Measurements from ENCODE around the gene UBE2N.
"Not testable (repeated sequence)": the region's sequence is repeated elsewhere in the genome, so short reads cannot be mapped to it uniquely, and the experiment has no call there.

Gene UBE2N

GRCh38 chr12:93442411-93443340, 929 bp upstream of the UBE2N start:
- no peak for DNase-seq

- no peak for DNase-seq
Observed at GRCh38 chr12:93441081-93441616, 598 bp downstream of the UBE2N start.

GRCh38 chr12:93440043-93440835, 1.5 kb downstream of the UBE2N start:
- DNase-seq = no peak

- no peak for DNase-seq
Observed at GRCh38 chr12:93438266-93439050, 3.3 kb downstream of the UBE2N start.

GRCh38 chr12:93434256-93434865, 7.4 kb downstream of the UBE2N start:
- DNase-seq = no peak

- DNase-seq = not testable (repeated sequence)
Observed at GRCh38 chr12:93432031-93432430, 9.7 kb downstream of the UBE2N start.

GRCh38 chr12:93430280-93430679, 11.5 kb downstream of the UBE2N start:
- no peak for DNase-seq

GRCh38 chr12:93429852-93430251, 11.9 kb downstream of the UBE2N start:
- no peak for DNase-seq

- no peak for DNase-seq
Observed at GRCh38 chr12:93429448-93429847, 12.3 kb downstream of the UBE2N start.

GRCh38 chr12:93427779-93428564, 13.8 kb downstream of the UBE2N start:
- no peak for DNase-seq

- no peak for DNase-seq
Observed at GRCh38 chr12:93426412-93426805, 15.3 kb downstream of the UBE2N start.

GRCh38 chr12:93425736-93426411, 15.9 kb downstream of the UBE2N start:
- no peak for DNase-seq

- DNase-seq = no peak
Observed at GRCh38 chr12:93422050-93422449, 19.7 kb downstream of the UBE2N start.

GRCh38 chr12:93419388-93420034, 22.2 kb downstream of the UBE2N start:
- peak; percentile 21 for DNase-seq

GRCh38 chr12:93417967-93418480, 23.7 kb downstream of the UBE2N start:
- DNase-seq = no peak

GRCh38 chr12:93415723-93416464, 25.9 kb downstream of the UBE2N start:
- no peak for DNase-seq

- DNase-seq = no peak
Observed at GRCh38 chr12:93413064-93413463, 28.7 kb downstream of the UBE2N start.

GRCh38 chr12:93412396-93412795, 29.4 kb downstream of the UBE2N start:
- DNase-seq = not testable (repeated sequence)

GRCh38 chr12:93411060-93411459, 30.7 kb downstream of the UBE2N start:
- not testable (repeated sequence) for DNase-seq
